K562 (cell line): ENCODE results near the gene NDUFS8. TPM values are rescaled to one million over a fixed set of nuclear protein-coding genes. Genes with fewer than 3 reads are reported as not detected.

Experiments used
- DMBX1 ChIP-seq: fragments of 250-450 bp; sonication (Bioruptor Pico); IDR thresholded peaks from 2 replicates; pipeline ENCODE4 v1.8.0; 2022; ENCODE audit warnings: inconsistent platforms, mild to moderate bottlenecking, moderate library complexity, borderline replicate concordance
- DNMT1 ChIP-seq: fragments of 450-650 bp; IDR thresholded peaks from 2 replicates; pipeline ENCODE4 v1.6.1; 2016; ENCODE audit warnings: antibody characterized with exemption, mild to moderate bottlenecking
- ELF4 ChIP-seq: fragments of 450-650 bp; formaldehyde crosslinking; IDR thresholded peaks from 2 replicates; pipeline ENCODE4 v1.4.0; 2022; ENCODE audit warnings: missing genetic modification characterization
- POLR3A ChIP-seq: IDR thresholded peaks from 2 replicates; pipeline ENCODE4 v1.6.1; 2011; ENCODE audit warnings: borderline replicate concordance, mild to moderate bottlenecking, moderate library complexity; ENCODE audit not compliant: insufficient read length, insufficient read depth; ENCODE audit errors: extremely low read depth
- RBM17 ChIP-seq: fragments of 200-400 bp; formaldehyde crosslinking; IDR thresholded peaks from 2 replicates; pipeline ENCODE4 v1.6.1; 2017; ENCODE audit warnings: low read depth, mild to moderate bottlenecking, low read length, borderline replicate concordance
- SETDB1 ChIP-seq: IDR thresholded peaks from one replicate; pipeline ENCODE4 v1.6.1; 2012; ENCODE audit warnings: low read length, control low read depth, inconsistent platforms
- STAT5B ChIP-seq: fragments of 250-450 bp; sonication (Bioruptor Pico); IDR thresholded peaks from 2 replicates; pipeline ENCODE4 v1.8.0; 2021; ENCODE audit warnings: mild to moderate bottlenecking, inconsistent platforms
- ZNF76 ChIP-seq: fragments of 250-450 bp; sonication (Bioruptor Pico); IDR thresholded peaks from 2 replicates; pipeline ENCODE4 v1.4.0; 2020; ENCODE audit warnings: mild to moderate bottlenecking, moderate library complexity, borderline replicate concordance
- polyA plus RNA-seq, 8 experiments: library from polyadenylated mRNA; depleted of rRNA in 4 of 8; stranded (reverse) in 5 of 8; unstranded in 3 of 8; fragments of >200 nt; fragmentation: Nextera tagmentation in 2 of 8; fragmentation: Illumina TruSeq in 1 of 8; extraction: Ambion mirVana in 2 of 8; extraction: Trizol in 1 of 8; gene quantifications; 2 replicates each; pipeline versions ENCODE4 v1.2.1 to v1.2.3, GENCODE V29; 2011 to 2014; ENCODE audit warnings: inconsistent platforms in 1 of 8, missing spikeins in 1 of 8
- total RNA-seq, 7 experiments: library from RNA; depleted of rRNA in 6 of 7; stranded (reverse); fragments of >200 nt in 6 of 7; fragmentation: Illumina TruSeq in 2 of 7; extraction: Trizol in 2 of 7; gene quantifications; 2 replicates each; pipeline versions ENCODE4 v1.2.1 to v1.2.3, GENCODE V29; 2011 to 2021; ENCODE audit warnings: low replicate concordance in 1 of 7
- TF ChIP-seq, protein P1 (sequence below): fragments of 250-450 bp; sonication (Bioruptor Pico); IDR thresholded peaks from 2 replicates; pipeline ENCODE4 v1.4.0; 2020
- TF ChIP-seq, protein P2 (sequence below): fragments of 250-450 bp; sonication (Bioruptor Pico); IDR thresholded peaks from 2 replicates; pipeline ENCODE4 v1.5.0; 2021
- TF ChIP-seq, protein P3 (sequence below), 3 experiments: IDR thresholded peaks in 2 of 3; conservative IDR thresholded peaks in 1 of 3; 2 replicates each; pipeline ENCODE4 v1.5.1; 2011 to 2012; ENCODE audit warnings: low read length in 3 of 3, mild to moderate bottlenecking in 3 of 3, control low read depth in 2 of 3, improper control_type of control experiment in 1 of 3, inconsistent platforms in 1 of 3, low read depth in 1 of 3, mixed read lengths in 1 of 3, moderate library complexity in 1 of 3; ENCODE audit not compliant: insufficient read depth in 2 of 3
- TF ChIP-seq, protein P4 (sequence below): fragments of 250-450 bp; sonication (Bioruptor Pico); IDR thresholded peaks from 2 replicates; pipeline ENCODE4 v1.5.0; 2021
- TF ChIP-seq, protein P5 (sequence below), 2 experiments: IDR thresholded peaks in 1 of 2; conservative IDR thresholded peaks in 1 of 2; 2 replicates each; pipeline ENCODE4 v1.6.1; 2016; ENCODE audit warnings: low read depth in 2 of 2, mild to moderate bottlenecking in 1 of 2, missing compliant biosample characterization in 1 of 2, missing genetic modification characterization in 1 of 2, moderate library complexity in 1 of 2

Gene NDUFS8
- total and polyA plus RNA-seq, 9 of the 15 experiments (the other 6 are each of a cell fraction or from before 2014, with no cell fraction given), result 36.5 to 351 (median 101) TPM

DNA sequence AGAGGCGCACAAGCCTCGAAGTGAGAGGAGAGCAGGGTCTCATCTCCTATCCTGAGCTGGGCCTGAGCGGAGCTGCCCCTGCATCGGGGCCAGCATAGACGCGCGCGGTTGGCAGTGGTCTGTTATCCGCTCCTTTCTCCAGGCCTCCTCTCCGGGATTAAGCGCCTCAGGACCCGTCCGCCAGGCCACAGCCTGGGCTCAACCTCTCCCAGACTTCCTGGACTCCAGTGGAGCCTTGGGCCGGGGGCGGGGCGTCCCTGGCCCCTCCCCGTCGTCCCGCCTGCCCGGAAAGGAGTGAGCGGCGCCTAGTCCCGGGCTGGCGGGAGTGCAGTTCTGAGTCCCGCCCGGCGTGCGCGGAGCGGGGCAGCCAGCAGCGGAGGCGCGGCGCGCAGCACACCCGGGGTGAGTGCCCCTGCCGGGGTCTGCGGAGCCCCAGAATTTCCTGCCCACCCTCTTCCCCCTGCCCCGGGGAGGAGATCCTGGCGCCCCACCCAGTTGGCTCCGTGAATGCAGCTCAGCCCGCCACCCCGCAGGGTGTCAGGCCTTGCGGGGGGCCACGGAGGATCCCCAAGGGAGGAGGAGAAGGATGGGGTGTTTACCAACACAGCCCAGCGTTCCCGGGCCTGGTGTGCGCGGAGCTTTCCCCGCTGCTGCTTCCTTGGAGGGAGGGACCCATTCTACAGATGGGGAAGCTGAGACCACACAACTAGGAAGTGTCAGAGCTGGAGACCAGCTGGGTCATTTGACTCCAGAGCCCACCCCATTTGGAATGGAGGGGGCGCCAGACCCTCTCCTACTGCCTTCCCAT lies 8.4 kb downstream of the NDUFS8 start, which contains the start of gene TCIRG1 (continued):
- TF ChIP-seq, protein P1, sequence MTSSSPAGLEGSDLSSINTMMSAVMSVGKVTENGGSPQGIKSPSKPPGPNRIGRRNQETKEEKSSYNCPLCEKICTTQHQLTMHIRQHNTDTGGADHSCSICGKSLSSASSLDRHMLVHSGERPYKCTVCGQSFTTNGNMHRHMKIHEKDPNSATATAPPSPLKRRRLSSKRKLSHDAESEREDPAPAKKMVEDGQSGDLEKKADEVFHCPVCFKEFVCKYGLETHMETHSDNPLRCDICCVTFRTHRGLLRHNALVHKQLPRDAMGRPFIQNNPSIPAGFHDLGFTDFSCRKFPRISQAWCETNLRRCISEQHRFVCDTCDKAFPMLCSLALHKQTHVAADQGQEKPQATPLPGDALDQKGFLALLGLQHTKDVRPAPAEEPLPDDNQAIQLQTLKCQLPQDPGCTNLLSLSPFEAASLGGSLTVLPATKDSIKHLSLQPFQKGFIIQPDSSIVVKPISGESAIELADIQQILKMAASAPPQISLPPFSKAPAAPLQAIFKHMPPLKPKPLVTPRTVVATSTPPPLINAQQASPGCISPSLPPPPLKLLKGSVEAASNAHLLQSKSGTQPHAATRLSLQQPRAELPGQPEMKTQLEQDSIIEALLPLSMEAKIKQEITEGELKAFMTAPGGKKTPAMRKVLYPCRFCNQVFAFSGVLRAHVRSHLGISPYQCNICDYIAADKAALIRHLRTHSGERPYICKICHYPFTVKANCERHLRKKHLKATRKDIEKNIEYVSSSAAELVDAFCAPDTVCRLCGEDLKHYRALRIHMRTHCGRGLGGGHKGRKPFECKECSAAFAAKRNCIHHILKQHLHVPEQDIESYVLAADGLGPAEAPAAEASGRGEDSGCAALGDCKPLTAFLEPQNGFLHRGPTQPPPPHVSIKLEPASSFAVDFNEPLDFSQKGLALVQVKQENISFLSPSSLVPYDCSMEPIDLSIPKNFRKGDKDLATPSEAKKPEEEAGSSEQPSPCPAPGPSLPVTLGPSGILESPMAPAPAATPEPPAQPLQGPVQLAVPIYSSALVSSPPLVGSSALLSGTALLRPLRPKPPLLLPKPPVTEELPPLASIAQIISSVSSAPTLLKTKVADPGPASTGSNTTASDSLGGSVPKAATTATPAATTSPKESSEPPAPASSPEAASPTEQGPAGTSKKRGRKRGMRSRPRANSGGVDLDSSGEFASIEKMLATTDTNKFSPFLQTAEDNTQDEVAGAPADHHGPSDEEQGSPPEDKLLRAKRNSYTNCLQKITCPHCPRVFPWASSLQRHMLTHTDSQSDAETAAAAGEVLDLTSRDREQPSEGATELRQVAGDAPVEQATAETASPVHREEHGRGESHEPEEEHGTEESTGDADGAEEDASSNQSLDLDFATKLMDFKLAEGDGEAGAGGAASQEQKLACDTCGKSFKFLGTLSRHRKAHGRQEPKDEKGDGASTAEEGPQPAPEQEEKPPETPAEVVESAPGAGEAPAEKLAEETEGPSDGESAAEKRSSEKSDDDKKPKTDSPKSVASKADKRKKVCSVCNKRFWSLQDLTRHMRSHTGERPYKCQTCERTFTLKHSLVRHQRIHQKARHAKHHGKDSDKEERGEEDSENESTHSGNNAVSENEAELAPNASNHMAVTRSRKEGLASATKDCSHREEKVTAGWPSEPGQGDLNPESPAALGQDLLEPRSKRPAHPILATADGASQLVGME (CRISPR knock-in tag), result peak; percentile 56; the same call in 1 of the 2 replicates
- TF ChIP-seq ELF4 (CRISPR knock-in tag) (peak; percentile 71), SETDB1 (no peak), DMBX1 (CRISPR knock-in tag) (no peak), RBM17 (no peak), ZNF76 (CRISPR knock-in tag) (no peak), STAT5B (no peak), POLR3A (no peak), DNMT1 (no peak)
- TF ChIP-seq, protein P2, sequence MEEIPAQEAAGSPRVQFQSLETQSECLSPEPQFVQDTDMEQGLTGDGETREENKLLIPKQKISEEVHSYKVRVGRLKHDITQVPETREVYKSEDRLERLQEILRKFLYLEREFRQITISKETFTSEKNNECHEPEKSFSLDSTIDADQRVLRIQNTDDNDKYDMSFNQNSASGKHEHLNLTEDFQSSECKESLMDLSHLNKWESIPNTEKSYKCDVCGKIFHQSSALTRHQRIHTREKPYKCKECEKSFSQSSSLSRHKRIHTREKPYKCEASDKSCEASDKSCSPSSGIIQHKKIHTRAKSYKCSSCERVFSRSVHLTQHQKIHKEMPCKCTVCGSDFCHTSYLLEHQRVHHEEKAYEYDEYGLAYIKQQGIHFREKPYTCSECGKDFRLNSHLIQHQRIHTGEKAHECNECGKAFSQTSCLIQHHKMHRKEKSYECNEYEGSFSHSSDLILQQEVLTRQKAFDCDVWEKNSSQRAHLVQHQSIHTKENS (CRISPR knock-in tag), result no peak
- TF ChIP-seq, protein P3, sequence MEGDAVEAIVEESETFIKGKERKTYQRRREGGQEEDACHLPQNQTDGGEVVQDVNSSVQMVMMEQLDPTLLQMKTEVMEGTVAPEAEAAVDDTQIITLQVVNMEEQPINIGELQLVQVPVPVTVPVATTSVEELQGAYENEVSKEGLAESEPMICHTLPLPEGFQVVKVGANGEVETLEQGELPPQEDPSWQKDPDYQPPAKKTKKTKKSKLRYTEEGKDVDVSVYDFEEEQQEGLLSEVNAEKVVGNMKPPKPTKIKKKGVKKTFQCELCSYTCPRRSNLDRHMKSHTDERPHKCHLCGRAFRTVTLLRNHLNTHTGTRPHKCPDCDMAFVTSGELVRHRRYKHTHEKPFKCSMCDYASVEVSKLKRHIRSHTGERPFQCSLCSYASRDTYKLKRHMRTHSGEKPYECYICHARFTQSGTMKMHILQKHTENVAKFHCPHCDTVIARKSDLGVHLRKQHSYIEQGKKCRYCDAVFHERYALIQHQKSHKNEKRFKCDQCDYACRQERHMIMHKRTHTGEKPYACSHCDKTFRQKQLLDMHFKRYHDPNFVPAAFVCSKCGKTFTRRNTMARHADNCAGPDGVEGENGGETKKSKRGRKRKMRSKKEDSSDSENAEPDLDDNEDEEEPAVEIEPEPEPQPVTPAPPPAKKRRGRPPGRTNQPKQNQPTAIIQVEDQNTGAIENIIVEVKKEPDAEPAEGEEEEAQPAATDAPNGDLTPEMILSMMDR (IDR thresholded peaks at IDR 0.05 in 2 of 3, conservative IDR thresholded peaks at IDR 0.05 in 1 of 3; ENCODE audit: insufficient read depth in 2 of 3, low read depth in 1 of 3, low read length in 3 of 3), result no peak
- TF ChIP-seq, protein P4, sequence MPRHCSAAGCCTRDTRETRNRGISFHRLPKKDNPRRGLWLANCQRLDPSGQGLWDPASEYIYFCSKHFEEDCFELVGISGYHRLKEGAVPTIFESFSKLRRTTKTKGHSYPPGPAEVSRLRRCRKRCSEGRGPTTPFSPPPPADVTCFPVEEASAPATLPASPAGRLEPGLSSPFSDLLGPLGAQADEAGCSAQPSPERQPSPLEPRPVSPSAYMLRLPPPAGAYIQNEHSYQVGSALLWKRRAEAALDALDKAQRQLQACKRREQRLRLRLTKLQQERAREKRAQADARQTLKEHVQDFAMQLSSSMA (CRISPR knock-in tag), result no peak
- TF ChIP-seq, protein P5, sequence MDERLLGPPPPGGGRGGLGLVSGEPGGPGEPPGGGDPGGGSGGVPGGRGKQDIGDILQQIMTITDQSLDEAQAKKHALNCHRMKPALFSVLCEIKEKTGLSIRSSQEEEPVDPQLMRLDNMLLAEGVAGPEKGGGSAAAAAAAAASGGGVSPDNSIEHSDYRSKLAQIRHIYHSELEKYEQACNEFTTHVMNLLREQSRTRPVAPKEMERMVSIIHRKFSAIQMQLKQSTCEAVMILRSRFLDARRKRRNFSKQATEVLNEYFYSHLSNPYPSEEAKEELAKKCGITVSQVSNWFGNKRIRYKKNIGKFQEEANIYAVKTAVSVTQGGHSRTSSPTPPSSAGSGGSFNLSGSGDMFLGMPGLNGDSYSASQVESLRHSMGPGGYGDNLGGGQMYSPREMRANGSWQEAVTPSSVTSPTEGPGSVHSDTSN (CRISPR knock-in tag; IDR thresholded peaks at IDR 0.05; ENCODE audit: low read depth), result no peak
- TF ChIP-seq, protein P5 (tag; conservative IDR thresholded peaks at IDR 0.05; ENCODE audit: low read depth), result no peak
